ENCODE results near the gene SLC6A6. TPM values are rescaled to one million over a fixed set of nuclear protein-coding genes. Genes with fewer than 3 reads are reported as not detected.

Gene SLC6A6
- polyA plus RNA-seq, 1 donor (not counting 4 experiments of a cell fraction or from before 2014, with no cell fraction given), result 8.3 TPM

- TF ChIP-seq, protein P1, sequence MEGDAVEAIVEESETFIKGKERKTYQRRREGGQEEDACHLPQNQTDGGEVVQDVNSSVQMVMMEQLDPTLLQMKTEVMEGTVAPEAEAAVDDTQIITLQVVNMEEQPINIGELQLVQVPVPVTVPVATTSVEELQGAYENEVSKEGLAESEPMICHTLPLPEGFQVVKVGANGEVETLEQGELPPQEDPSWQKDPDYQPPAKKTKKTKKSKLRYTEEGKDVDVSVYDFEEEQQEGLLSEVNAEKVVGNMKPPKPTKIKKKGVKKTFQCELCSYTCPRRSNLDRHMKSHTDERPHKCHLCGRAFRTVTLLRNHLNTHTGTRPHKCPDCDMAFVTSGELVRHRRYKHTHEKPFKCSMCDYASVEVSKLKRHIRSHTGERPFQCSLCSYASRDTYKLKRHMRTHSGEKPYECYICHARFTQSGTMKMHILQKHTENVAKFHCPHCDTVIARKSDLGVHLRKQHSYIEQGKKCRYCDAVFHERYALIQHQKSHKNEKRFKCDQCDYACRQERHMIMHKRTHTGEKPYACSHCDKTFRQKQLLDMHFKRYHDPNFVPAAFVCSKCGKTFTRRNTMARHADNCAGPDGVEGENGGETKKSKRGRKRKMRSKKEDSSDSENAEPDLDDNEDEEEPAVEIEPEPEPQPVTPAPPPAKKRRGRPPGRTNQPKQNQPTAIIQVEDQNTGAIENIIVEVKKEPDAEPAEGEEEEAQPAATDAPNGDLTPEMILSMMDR (optimal IDR thresholded peaks at IDR 0.05 in 1 of 3, IDR thresholded peaks at IDR 0.05 in 1 of 3, conservative IDR thresholded peaks at IDR 0.05 in 1 of 3; ENCODE audit: extremely low read depth in 1 of 3, insufficient read depth in 2 of 3, low read length in 3 of 3), result no peak
- no peak for TF ChIP-seq EZH2 (IDR thresholded peaks at IDR 0.05; ENCODE audit: low read length)
- no peaks in the 10 kb centered on the region for H3K9me3 ChIP-seq (ENCODE audit: control insufficient read depth, low read depth, low read length)
- H3K79me2 ChIP-seq (ENCODE audit: control insufficient read depth, insufficient read depth, low read length), result no peaks in the 10 kb centered on the region
- FAIRE-seq (no peak), DNase-seq (ENCODE audit: low read depth, low spot score) (no peak)
- H2AFZ ChIP-seq (ENCODE audit: control insufficient read depth, low read length), result no peak overlapping the region
- H3K27me3 ChIP-seq (ENCODE audit: control insufficient read depth, extremely low read depth, insufficient read depth, low read length), result no peaks in the 10 kb centered on the region
- H3K36me3 ChIP-seq (ENCODE audit: control insufficient read depth in 2 of 2, extremely low read depth in 1 of 2, insufficient read depth in 2 of 2, low read length in 2 of 2), result no peaks in the 10 kb centered on the region
- no peak overlapping the region for H3K27ac ChIP-seq (ENCODE audit: control insufficient read depth, insufficient read depth, low read length)
- H3K4me3 ChIP-seq (ENCODE audit: control insufficient read depth in 2 of 3, extremely low read depth in 1 of 3, insufficient read depth in 2 of 3, low read depth in 1 of 3, low read length in 3 of 3), result no peak overlapping the region
- H3K4me2 ChIP-seq (ENCODE audit: control insufficient read depth, extremely low read depth, insufficient read depth, low read depth, low read length), result no peak overlapping the region
- dilution Hi-C loops (cut with MboI; ENCODE audit: extremely low pct_ligation_motif_present, low sequenced_read_pairs), result no loop called here
- H3K9me1 ChIP-seq (ENCODE audit: control insufficient read depth, extremely low read depth, insufficient read depth, low read length), result no peaks in the 10 kb centered on the region
- no peaks in the 10 kb centered on the region for H3K4me1 ChIP-seq (ENCODE audit: control insufficient read depth, extremely low read depth, insufficient read depth, low read length)
- no peak overlapping the region for H3K9ac ChIP-seq (ENCODE audit: control insufficient read depth, extremely low read depth, insufficient read depth, low read length)
- H4K20me1 ChIP-seq (ENCODE audit: control insufficient read depth, extremely low read depth, insufficient read depth, low read length), result no peaks in the 10 kb centered on the region
Observed at GRCh38 chr3:14511623-14512280, 109.3 kb downstream of the SLC6A6 start.

- no peak overlapping the region for H3K9ac ChIP-seq (ENCODE audit: control insufficient read depth, extremely low read depth, insufficient read depth, low read length)
- no peak overlapping the region for H3K4me2 ChIP-seq (ENCODE audit: control insufficient read depth, extremely low read depth, insufficient read depth, low read depth, low read length)
- no peaks in the 10 kb centered on the region for H4K20me1 ChIP-seq (ENCODE audit: control insufficient read depth, extremely low read depth, insufficient read depth, low read length)
- no peaks in the 10 kb centered on the region for H3K27me3 ChIP-seq (ENCODE audit: control insufficient read depth, extremely low read depth, insufficient read depth, low read length)
- H3K79me2 ChIP-seq (ENCODE audit: control insufficient read depth, insufficient read depth, low read length), result no peaks in the 10 kb centered on the region
- dilution Hi-C loops (cut with MboI; ENCODE audit: extremely low pct_ligation_motif_present, low sequenced_read_pairs), result no loop called here
- no peak for FAIRE-seq
- H3K27ac ChIP-seq (ENCODE audit: control insufficient read depth, insufficient read depth, low read length), result no peak overlapping the region
- DNase-seq (ENCODE audit: low read depth, low spot score), result no peak
- H3K36me3 ChIP-seq (ENCODE audit: control insufficient read depth in 2 of 2, extremely low read depth in 1 of 2, insufficient read depth in 2 of 2, low read length in 2 of 2), result no peaks in the 10 kb centered on the region
- no peak overlapping the region for H2AFZ ChIP-seq (ENCODE audit: control insufficient read depth, low read length)
- H3K4me3 ChIP-seq (ENCODE audit: control insufficient read depth in 2 of 3, extremely low read depth in 1 of 3, insufficient read depth in 2 of 3, low read depth in 1 of 3, low read length in 3 of 3), result no peak overlapping the region
- no peaks in the 10 kb centered on the region for H3K9me3 ChIP-seq (ENCODE audit: control insufficient read depth, low read depth, low read length)
- H3K4me1 ChIP-seq (ENCODE audit: control insufficient read depth, extremely low read depth, insufficient read depth, low read length), result no peaks in the 10 kb centered on the region
- no peaks in the 10 kb centered on the region for H3K9me1 ChIP-seq (ENCODE audit: control insufficient read depth, extremely low read depth, insufficient read depth, low read length)
- no peak for TF ChIP-seq EZH2 (IDR thresholded peaks at IDR 0.05; ENCODE audit: low read length)
- TF ChIP-seq, protein P1 (optimal IDR thresholded peaks at IDR 0.05 in 1 of 3, IDR thresholded peaks at IDR 0.05 in 1 of 3, conservative IDR thresholded peaks at IDR 0.05 in 1 of 3; ENCODE audit: extremely low read depth in 1 of 3, insufficient read depth in 2 of 3, low read length in 3 of 3), result no peak
Observed at GRCh38 chr3:14512281-14512941, 110.0 kb downstream of the SLC6A6 start.
